Superior temporal gyrus (tissue), 1 donor: ENCODE measurements around the gene SPRR1A.

ENCODE experiments used
- DNase-seq: peaks from one replicate; pipeline ENCODE4 v3.0.0-alpha.2; 2016; ENCODE audit errors: extremely low spot score

Gene SPRR1A

DNA sequence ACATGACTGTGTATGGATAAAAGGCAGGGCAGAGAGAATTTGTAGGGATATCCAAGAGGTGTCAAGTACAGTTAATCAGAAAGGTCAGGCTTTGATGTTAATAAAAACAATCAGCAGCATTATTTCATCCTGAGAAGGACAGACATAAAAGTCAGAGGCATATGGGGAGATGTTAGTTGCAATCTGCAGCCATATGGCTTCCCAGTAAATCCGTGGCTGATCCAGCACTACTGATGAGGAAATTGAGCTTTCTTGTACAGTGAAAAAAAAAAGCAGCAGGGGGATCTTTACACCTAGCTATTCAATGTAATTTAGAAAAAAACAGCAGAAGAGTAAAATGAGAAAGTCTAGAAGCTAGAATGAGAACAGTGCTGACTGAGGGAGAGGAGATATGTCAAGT is 44.9 kb downstream of the SPRR1A start:
- DNase-seq, result no peak

DNA sequence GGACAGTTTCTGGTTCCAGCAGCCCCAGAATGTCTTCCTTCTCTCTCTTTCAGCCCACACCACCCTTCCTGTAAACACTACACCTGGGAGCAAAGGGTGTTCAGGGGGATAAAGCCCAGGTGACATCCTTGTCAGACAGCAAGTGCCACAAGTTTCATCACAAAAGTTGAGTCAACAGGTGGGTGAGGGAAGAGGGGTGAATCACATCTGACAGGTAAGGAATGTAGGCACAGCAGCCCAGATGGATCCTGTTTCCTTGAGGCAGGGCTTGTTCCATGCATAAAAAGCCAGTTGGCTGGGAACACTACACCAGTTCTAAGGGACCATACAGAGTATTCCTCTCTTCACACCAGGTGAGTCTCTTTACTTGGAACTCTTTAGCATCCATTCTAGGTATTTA is 47.0 kb downstream of the SPRR1A start, which contains the start of gene SPRR1B:
TSS of gene SPRR1B (plus strand) at position 309 of the 400 bp plus-strand sequence. CDS start 1,143 bp downstream, outside the sequence.
- DNase-seq, result no peak

DNA sequence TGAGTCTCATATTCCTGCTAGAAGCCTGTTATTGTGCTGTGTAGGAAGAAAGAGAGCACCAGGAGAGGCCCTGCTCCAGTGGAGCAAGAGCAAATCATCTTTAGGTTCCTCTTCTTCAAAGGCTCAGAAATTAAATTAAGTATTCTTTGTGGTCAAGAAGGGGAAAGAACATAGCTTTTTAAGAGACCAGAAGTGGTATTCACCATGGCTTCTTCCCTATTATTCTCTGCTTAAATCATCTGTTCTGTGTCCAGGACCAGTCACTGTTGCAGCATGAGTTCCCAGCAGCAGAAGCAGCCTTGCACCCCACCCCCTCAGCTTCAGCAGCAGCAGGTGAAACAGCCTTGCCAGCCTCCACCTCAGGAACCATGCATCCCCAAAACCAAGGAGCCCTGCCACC is 48.2 kb downstream of the SPRR1A start:
- no peak for DNase-seq

DNA sequence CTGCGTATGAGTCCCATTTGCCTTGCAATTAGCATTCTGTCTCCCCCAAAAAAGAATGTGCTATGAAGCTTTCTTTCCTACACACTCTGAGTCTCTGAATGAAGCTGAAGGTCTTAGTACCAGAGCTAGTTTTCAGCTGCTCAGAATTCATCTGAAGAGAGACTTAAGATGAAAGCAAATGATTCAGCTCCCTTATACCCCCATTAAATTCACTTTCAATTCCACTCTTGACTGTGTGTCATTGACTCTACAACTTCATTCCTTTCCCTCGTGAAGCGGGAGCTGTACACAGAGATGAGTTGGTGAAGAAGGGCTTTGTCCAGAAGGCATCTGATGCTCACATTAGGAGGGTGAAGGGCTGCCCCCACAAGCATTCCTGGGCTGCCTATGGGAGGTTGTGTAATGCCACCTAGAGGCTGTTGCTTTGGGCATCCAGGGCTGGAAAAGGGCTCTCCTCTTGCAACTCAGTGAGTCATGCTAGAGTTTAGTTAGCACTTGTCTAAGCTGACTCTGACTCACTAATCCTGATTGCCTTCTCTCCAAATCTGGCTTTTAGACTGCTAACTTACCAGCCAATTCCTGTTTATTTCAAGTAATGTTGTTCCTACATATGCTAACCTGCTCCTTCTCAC is 48.9 kb downstream of the SPRR1A start:
- DNase-seq, result peak; percentile 16

DNA sequence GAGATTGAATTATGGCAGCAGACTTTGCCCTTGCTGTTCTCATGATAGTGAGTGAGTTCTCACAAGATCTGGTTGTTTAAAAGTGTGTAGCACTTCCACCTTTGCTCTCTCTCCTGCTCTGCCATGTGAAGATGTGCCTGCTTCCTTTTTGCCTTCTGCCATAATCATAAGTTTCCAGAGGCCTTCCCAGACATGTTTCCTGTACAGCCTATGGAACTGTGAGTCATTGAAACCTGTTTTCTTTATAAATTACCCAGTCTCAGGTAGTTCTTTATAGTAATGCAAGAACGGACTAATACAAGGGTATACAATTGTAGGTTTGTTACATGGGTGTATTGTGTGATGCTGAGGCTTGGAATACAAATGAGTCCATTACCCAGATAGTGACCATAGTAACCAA is 51.3 kb downstream of the SPRR1A start:
- DNase-seq, result no peak
